ENCODE data around the gene DPF1.
A peak's percentile ranks its signal among the peaks of the same experiment; 100 is the strongest.

The DPF1 gene

DNA sequence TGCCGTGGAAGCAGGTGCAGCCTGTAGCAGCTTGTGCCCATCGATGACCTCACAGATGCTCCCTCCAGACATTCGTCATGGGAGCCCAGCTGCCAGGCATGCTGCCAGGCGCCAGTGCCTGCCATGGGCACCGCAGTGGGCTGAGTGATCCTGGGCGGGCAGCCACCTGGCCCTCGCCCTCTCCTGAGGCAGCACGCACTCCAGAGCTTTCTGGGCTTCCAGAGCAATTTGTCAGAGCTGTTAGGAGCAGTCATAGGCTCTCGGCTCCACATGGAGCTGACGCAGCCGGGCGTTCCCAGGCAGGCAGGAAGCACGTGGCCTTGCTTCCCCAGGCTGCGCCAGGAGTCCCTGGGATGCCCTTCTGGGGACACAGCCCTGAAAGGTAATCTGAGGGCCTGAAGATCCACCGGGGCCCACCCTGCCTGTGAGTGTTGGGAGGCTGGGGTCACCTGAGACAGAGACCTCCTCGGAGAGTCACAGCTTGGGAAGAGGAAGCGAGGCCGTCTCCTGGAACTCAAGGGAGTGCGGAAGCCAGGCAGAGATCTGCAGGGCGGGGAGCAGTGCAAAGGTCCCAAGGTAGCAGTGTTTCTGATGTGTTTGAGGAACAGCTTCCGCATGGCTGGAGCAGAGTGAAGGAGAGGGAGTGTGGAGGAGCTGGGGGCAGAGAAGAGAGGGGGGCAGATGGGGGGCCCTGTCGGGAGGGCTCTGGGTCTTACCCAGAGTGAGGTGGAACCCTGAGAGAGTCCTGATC lies 50.6 kb downstream of the DPF1 start:
- TF ChIP-seq, protein P1, sequence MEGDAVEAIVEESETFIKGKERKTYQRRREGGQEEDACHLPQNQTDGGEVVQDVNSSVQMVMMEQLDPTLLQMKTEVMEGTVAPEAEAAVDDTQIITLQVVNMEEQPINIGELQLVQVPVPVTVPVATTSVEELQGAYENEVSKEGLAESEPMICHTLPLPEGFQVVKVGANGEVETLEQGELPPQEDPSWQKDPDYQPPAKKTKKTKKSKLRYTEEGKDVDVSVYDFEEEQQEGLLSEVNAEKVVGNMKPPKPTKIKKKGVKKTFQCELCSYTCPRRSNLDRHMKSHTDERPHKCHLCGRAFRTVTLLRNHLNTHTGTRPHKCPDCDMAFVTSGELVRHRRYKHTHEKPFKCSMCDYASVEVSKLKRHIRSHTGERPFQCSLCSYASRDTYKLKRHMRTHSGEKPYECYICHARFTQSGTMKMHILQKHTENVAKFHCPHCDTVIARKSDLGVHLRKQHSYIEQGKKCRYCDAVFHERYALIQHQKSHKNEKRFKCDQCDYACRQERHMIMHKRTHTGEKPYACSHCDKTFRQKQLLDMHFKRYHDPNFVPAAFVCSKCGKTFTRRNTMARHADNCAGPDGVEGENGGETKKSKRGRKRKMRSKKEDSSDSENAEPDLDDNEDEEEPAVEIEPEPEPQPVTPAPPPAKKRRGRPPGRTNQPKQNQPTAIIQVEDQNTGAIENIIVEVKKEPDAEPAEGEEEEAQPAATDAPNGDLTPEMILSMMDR (IDR thresholded peaks at IDR 0.05; ENCODE audit: low read depth, low read length): no peak
- no peaks in the 10 kb centered on the region for H3K27me3 ChIP-seq
- H3K9me3 ChIP-seq: no peaks in the 10 kb centered on the region
- H3K4me3 ChIP-seq (ENCODE audit: low read depth, low read length): no peak overlapping the region
- H3K36me3 ChIP-seq: no peaks in the 10 kb centered on the region
- DNase-seq: peak; percentile 58
- peaks cover 5% of the 10 kb centered on the region; the same call in 1 of the 2 replicates for H3K4me1 ChIP-seq

DNA sequence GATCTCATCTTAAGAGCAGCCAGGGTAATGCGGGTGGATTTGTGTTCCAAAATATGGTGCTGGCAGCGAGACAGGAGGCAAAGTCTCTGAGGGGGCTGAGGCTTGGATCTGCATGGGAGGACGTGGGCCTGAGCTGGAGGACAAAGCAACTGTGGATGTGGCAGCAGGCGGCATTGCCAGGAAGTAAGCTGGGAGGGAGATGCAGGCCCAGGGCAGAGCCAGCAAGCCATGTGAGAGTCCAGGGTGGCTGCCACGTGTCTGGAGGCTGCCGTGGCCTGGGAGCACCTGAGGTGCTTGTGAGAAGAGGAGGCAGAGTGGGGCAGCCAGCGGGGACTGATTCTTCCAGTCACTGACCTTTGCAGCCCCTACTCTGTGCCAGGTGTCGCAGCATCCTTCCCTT lies 52.0 kb downstream of the DPF1 start:
- H3K27me3 ChIP-seq: no peaks in the 10 kb centered on the region
- no peaks in the 10 kb centered on the region for H3K36me3 ChIP-seq
- peaks cover 5% of the 10 kb centered on the region; the same call in 1 of the 2 replicates for H3K4me1 ChIP-seq
- TF ChIP-seq, protein P1 (IDR thresholded peaks at IDR 0.05; ENCODE audit: low read depth, low read length): no peak
- H3K9me3 ChIP-seq: no peaks in the 10 kb centered on the region
- DNase-seq: no peak
- H3K4me3 ChIP-seq (ENCODE audit: low read depth, low read length): no peak overlapping the region

DNA sequence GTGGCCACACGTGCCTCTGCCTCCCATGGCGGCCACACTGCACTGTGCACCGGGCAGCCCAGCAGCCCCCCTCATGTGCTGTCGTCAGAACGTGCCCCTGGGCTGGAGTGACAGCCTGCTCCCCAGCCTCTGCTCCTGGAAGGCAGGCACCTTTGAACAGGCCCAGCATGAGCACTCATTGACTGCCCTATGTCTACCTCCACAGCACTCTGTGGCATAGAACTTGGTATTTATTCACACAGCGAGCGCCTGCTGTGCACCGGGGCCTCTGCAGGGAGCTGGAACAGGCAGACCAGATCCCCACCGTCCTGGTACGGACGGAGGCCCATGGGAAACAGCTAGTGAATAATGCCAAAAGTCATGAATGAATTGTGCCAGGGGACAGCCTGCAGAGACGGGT lies 53.7 kb downstream of the DPF1 start:
- no peaks in the 10 kb centered on the region for H3K36me3 ChIP-seq
- no peaks in the 10 kb centered on the region for H3K27me3 ChIP-seq
- H3K4me3 ChIP-seq (ENCODE audit: low read depth, low read length): no peak overlapping the region
- H3K4me1 ChIP-seq: peaks cover 5% of the 10 kb centered on the region; the same call in 1 of the 2 replicates
- H3K9me3 ChIP-seq: no peaks in the 10 kb centered on the region
- DNase-seq: no peak
- TF ChIP-seq, protein P1 (IDR thresholded peaks at IDR 0.05; ENCODE audit: low read depth, low read length): no peak

DNA sequence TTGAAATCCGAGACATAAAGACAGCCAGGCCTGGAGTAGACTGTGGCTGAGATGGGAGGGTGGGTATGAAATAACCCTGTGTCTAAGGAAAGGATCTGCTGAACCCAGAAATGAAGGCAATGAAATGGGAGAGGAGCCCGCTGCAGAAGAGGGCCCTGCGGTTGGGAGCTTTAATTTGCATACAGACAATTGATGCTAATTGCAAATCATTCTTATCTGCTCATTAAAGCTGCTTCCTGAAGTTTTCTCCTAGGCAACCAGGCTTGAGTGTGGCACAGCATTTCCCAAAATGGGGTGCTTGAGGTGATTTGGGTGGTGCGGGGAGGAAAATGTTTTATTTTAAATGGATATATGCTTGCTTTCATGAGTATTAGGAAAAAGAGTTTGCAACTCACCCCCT lies 55.4 kb downstream of the DPF1 start:
- no peak for DNase-seq
- H3K9me3 ChIP-seq: no peaks in the 10 kb centered on the region
- H3K36me3 ChIP-seq: peaks cover 7% of the 10 kb centered on the region
- H3K27me3 ChIP-seq: no peaks in the 10 kb centered on the region
- H3K4me1 ChIP-seq: peaks cover 4% of the 10 kb centered on the region; the same call in 1 of the 2 replicates
- no peak overlapping the region for H3K4me3 ChIP-seq (ENCODE audit: low read depth, low read length)
- TF ChIP-seq, protein P1 (IDR thresholded peaks at IDR 0.05; ENCODE audit: low read depth, low read length): no peak

DNA sequence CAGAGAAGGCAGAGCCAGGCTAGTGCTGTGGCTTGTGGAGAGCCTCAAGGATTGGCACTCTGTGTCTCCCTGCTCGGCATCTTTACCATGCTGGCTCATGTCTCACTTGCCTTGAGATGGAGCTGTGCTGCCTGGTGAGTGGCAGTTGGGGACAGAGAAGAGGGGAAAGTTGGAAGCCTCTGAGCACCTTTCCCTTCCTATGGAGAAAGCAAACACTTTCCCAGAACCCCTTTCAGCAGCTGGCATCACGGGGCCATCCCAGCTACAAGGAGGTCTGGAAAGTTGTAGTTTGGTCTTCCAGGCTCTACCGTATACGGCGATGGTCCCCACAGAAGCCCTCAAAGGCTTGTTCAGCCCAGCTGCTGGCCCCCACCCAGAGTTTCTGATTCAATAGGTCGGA lies 58.7 kb downstream of the DPF1 start:
- Histone ChIP-seq H3K9me3 (peaks cover 7% of the 10 kb centered on the region), H3K4me3 (ENCODE audit: low read depth, low read length) (no peak overlapping the region), H3K36me3 (peaks cover 19% of the 10 kb centered on the region), H3K4me1 (no peaks in the 10 kb centered on the region), H3K27me3 (no peaks in the 10 kb centered on the region)
- DNase-seq: no peak
- TF ChIP-seq, protein P1 (IDR thresholded peaks at IDR 0.05; ENCODE audit: low read depth, low read length): no peak

DNA sequence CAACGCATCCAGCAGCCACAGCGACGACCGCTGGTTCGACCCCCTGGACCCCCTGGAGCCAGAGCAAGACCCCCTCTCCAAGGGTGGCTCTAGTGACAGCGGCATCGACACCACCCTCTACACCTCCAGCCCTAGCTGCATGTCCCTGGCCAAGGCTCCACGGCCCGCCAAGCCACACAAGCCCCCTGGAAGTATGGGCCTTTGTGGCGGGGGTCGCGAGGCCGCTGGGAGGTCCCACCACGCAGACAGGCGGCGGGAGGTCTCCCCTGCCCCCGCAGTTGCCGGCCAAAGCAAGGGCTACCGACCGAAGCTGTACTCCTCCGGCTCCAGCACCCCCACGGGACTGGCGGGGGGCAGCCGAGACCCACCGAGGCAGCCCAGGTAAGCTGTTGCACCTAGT lies 59.5 kb downstream of the DPF1 start:
- H3K36me3 ChIP-seq: peaks cover 19% of the 10 kb centered on the region
- DNase-seq: no peak
- H3K27me3 ChIP-seq: no peaks in the 10 kb centered on the region
- H3K4me1 ChIP-seq: no peaks in the 10 kb centered on the region
- H3K4me3 ChIP-seq (ENCODE audit: low read depth, low read length): no peak overlapping the region
- TF ChIP-seq, protein P1 (IDR thresholded peaks at IDR 0.05; ENCODE audit: low read depth, low read length): no peak
- peaks cover 7% of the 10 kb centered on the region for H3K9me3 ChIP-seq
